Type B pancreatic cell (in vitro differentiated cells): ENCODE results near the gene SLC7A9. TPM values are rescaled to one million over a fixed set of nuclear protein-coding genes. Genes with fewer than 3 reads are reported as not detected.
"Not testable (repeated sequence)": the region's sequence is repeated elsewhere in the genome, so short reads cannot be mapped to it uniquely, and the experiment has no call there.

Source experiments
- DNase-seq: peaks from one replicate; pipeline ENCODE4 v3.0.0; 2021; ENCODE audit warnings: mixed read lengths; ENCODE audit not compliant: unreplicated experiment; ENCODE audit errors: extremely low spot score
- H3K27ac Mint-ChIP-seq: 2 replicates; pipeline ENCODE4 v1.8.0; 2021; ENCODE audit warnings: mild to moderate bottlenecking, mixed read lengths
- H3K27me3 Mint-ChIP-seq: 2 replicates; pipeline ENCODE4 v1.8.0; 2021; ENCODE audit warnings: mixed read lengths
- H3K36me3 Mint-ChIP-seq: 2 replicates; pipeline ENCODE4 v1.8.0; 2021; ENCODE audit warnings: mixed read lengths
- H3K4me1 Mint-ChIP-seq: one replicate; pipeline ENCODE4 v1.8.0; 2021; ENCODE audit warnings: mixed read lengths; ENCODE audit not compliant: unreplicated experiment
- H3K4me3 Mint-ChIP-seq: 2 replicates; pipeline ENCODE4 v1.8.0; 2021; ENCODE audit warnings: mild to moderate bottlenecking, mixed read lengths
- H3K9me3 Mint-ChIP-seq: 2 replicates; pipeline ENCODE4 v1.8.0; 2021; ENCODE audit warnings: mixed read lengths
- CTCF ChIP-seq: fragments of 200-600 bp; sonication (generic); conservative IDR thresholded peaks from 2 replicates; pipeline ENCODE4 v1.5.0; 2021; ENCODE audit warnings: antibody characterized with exemption, mild to moderate bottlenecking
- total RNA-seq: library from RNA; stranded (reverse); gene quantifications from 2 replicates; pipeline ENCODE4 v1.2.1, GENCODE V29; 2021; ENCODE audit warnings: low replicate concordance

Gene SLC7A9
- total RNA-seq, 1 donor from 2014 or later = 3.1 TPM

- DNase-seq = no peak
- no peak for TF ChIP-seq CTCF
- Mint-ChIP-seq H3K27me3 (peaks cover 3% of the 10 kb centered on the region), H3K9me3 (no peaks in the 10 kb centered on the region), H3K4me3 (no peak overlapping the region), H3K4me1 (peaks cover 7% of the 10 kb centered on the region), H3K27ac (no peak overlapping the region), H3K36me3 (no peaks in the 10 kb centered on the region)
Observed at GRCh38 chr19:32789429-32789828, 80.1 kb downstream of the SLC7A9 start.

- not testable (repeated sequence) for H3K27ac Mint-ChIP-seq, H3K36me3 Mint-ChIP-seq, H3K9me3 Mint-ChIP-seq, H3K4me1 Mint-ChIP-seq, DNase-seq, H3K4me3 Mint-ChIP-seq, H3K27me3 Mint-ChIP-seq
Observed at GRCh38 chr19:32787895-32788294, 81.7 kb downstream of the SLC7A9 start.

GRCh38 chr19:32787161-32787813 lies 82.3 kb downstream of the SLC7A9 start:
- H3K36me3 Mint-ChIP-seq, H3K9me3 Mint-ChIP-seq, H3K27me3 Mint-ChIP-seq, H3K4me3 Mint-ChIP-seq, H3K27ac Mint-ChIP-seq, DNase-seq, H3K4me1 Mint-ChIP-seq: not testable (repeated sequence)
- TF ChIP-seq CTCF = peak; percentile 21

- not testable (repeated sequence) for H3K4me3 Mint-ChIP-seq, H3K27me3 Mint-ChIP-seq, H3K36me3 Mint-ChIP-seq, H3K4me1 Mint-ChIP-seq, H3K27ac Mint-ChIP-seq, DNase-seq
- peaks cover 13% of the 10 kb centered on the region for H3K9me3 Mint-ChIP-seq
Observed at GRCh38 chr19:32782089-32782488, 87.5 kb downstream of the SLC7A9 start.

GRCh38 chr19:32781280-32781679 lies 88.3 kb downstream of the SLC7A9 start:
- TF ChIP-seq CTCF = no peak
- Mint-ChIP-seq H3K9me3 (peaks cover 13% of the 10 kb centered on the region), H3K27me3 (peaks cover 8% of the 10 kb centered on the region), H3K27ac (no peak overlapping the region), H3K4me1 (peaks cover 5% of the 10 kb centered on the region), H3K4me3 (no peak overlapping the region), H3K36me3 (no peaks in the 10 kb centered on the region)
- DNase-seq = no peak

Other genes with a start within 250 kb of the SLC7A9 start
- 37.0 and 40.2 TPM in 2 replicates for gene ANKRD27, start 194.6 kb downstream of the SLC7A9 start, total RNA-seq
- gene RGS9BP, start 193.9 kb downstream of the SLC7A9 start, total RNA-seq = 1.4 TPM in 2 replicates
- 10.8 and 17.1 TPM in 2 replicates for gene NUDT19, start 177.9 kb downstream of the SLC7A9 start, total RNA-seq
- gene TDRD12, start 150.0 kb downstream of the SLC7A9 start, total RNA-seq = 0.24 TPM in 2 replicates
- gene CEP89, start 102.2 kb upstream of the SLC7A9 start, total RNA-seq = 29.1 and 37.7 TPM in 2 replicates
- 4.3 and 4.5 TPM in 2 replicates for gene FAAP24, start 102.5 kb upstream of the SLC7A9 start, total RNA-seq
- 31.6 and 81.6 TPM in 2 replicates for gene RHPN2, start 195.1 kb upstream of the SLC7A9 start, total RNA-seq
- gene GPATCH1, start 211.4 kb upstream of the SLC7A9 start, total RNA-seq = 12.2 and 12.6 TPM in 2 replicates